GM12874 (cell line): ENCODE measurements around the gene AKAP13.

Experiments
- TF ChIP-seq, protein P1 (sequence below): IDR thresholded peaks from 2 replicates; pipeline ENCODE4 v1.5.1; 2011; ENCODE audit warnings: low read depth, mild to moderate bottlenecking, control low read depth, low read length, moderate library complexity; ENCODE audit not compliant: insufficient read depth

Gene AKAP13

DNA sequence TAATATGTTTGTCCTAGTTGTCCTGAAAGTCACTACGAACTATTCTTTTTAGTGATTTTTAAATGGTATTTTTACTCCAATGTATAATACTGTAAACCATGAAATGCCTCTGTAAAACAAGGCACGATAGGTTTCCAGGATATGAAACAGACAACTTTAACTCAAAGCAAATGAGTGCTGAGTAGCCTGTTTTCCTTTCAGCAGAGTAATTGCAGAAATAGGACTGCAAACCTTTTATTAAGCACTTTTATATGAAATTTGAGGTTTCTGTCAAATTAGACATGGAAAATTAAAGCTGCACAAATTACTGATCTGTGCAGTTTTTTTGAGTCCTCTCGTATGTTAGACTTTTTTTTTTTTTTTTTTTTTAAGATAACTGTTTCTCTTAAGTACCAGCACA, 16.2 kb downstream of the AKAP13 start:
- TF ChIP-seq, protein P1, sequence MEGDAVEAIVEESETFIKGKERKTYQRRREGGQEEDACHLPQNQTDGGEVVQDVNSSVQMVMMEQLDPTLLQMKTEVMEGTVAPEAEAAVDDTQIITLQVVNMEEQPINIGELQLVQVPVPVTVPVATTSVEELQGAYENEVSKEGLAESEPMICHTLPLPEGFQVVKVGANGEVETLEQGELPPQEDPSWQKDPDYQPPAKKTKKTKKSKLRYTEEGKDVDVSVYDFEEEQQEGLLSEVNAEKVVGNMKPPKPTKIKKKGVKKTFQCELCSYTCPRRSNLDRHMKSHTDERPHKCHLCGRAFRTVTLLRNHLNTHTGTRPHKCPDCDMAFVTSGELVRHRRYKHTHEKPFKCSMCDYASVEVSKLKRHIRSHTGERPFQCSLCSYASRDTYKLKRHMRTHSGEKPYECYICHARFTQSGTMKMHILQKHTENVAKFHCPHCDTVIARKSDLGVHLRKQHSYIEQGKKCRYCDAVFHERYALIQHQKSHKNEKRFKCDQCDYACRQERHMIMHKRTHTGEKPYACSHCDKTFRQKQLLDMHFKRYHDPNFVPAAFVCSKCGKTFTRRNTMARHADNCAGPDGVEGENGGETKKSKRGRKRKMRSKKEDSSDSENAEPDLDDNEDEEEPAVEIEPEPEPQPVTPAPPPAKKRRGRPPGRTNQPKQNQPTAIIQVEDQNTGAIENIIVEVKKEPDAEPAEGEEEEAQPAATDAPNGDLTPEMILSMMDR = no peak

DNA sequence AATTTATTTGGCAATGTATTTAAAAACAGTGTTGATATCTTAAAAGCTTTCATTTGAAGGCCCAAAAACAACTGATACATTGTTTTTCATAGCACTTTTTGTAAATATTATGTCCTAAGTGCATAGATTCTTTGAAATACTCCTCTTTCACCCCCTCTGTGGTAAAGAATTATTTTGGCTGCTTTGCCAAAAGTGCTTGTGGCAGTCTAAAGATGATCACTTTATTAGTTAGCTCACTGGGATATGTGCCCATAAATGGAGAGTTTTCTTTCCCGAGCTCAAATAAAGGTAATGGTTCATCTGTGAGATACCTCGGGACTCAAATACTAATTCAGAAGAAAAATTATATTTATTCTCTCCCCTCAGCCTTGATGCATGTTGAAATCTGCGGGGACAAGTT, 16.7 kb downstream of the AKAP13 start:
- TF ChIP-seq, protein P1 = no peak

DNA sequence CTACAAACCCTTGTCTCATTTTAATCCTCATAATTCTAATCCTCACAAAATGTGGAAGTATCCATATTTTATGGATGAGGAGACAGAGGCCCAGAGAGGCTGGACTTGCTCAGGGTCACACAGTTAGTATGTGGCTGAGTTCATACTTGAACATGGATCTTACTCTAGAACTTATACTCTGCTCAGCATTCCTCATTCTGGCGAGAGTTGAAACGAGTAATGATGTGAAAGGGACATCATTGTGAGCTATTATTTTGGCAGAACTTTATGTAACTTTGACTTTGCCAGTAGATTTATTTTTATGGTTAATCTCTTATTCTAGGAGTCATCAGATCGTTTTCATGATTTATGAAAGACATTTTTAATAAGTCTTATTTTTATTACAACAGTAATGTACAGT, 17.5 kb downstream of the AKAP13 start:
- TF ChIP-seq, protein P1 = no peak

DNA sequence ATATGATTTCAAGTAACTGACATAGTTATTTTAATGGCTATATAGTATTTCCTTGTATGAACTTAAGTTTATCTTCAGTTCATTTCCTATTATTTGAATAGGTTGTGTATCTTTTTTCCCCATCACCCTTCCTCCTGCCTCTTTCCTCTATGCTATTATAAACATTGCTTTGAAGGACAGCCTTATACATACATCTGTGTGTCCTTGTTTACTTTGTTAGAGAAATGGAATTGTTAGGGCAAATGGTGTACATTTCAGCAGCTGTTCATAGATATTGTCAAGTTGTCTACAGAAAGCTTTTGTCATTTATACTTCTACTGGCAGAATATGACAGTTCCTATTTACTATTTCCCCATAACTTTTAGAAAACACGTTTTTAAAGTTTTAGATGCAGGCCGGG, 18.4 kb downstream of the AKAP13 start:
- TF ChIP-seq, protein P1 = no peak

DNA sequence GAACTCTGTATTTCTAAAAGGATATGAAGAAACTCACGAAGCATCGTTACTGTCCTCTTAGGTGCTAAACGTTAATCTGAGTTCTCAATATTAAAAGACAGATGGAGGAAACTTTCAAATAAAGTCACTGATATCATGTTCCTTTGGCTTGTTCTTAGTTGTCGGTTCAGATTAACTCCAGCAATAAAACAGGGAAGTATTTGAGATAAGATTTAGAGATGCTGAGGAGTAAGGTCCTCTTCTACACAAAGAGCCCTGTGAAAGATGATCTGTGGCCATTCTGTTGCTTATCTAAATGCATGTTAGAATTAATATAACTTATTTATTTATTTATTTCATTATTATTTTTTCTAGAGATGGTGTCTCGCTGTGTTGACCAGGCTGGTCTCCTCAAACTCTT, 19.2 kb downstream of the AKAP13 start:
- TF ChIP-seq, protein P1 = no peak

DNA sequence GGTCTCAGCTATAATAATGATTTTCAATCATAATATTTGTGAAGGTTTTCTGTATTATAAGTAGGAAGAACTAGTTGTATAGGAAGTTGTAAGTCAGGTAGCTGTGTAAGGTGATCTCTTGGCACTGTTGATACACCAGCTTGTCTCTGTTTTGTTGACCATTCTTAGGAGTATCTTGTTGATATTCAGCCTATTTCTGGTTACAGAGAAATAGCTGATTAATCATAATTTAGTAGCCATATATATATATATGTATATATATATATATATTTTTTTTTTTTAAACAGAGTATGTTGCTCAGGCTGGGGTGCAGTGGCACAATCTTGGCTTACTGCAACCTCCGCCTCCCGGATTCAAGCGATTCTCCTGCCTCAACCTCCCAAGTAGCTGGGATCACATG, 20.2 kb downstream of the AKAP13 start:
- TF ChIP-seq, protein P1 = no peak

DNA sequence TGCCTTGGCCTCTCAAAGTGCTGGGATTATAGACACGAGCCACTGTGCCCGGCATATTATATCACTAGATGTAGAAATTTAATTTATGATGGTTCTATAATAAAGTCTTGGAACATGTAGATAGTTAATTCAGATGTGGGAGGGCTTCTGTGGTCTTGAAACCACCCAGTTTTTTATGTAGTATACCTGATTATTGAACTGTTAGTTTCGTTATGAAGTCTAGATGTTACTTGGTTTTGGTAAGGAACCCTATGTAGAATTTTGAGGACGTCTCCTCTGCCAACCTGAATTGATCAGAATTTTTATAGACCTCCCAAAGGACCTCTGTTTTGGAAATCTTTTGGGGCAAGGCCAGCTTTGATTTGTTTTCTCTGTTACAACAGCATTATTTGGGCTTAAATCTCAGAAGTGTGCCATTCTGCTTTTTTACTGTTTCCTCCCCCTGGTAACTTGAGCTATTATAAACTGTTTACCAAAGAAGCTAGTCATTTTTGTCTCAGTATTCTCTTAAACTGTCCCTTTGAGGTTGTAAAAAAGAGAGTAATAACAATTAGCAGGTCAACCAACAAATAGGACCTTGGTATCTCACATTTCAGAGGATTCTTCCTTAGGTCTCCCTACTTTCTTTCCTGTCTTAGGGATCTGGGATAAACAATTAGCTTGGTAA, 20.8 kb downstream of the AKAP13 start:
- TF ChIP-seq, protein P1 = no peak
